HG03457 (cell line): ENCODE results near the gene FOSL1.
"Not testable (repeated sequence)": the region's sequence is repeated elsewhere in the genome, so short reads cannot be mapped to it uniquely, and the experiment has no call there.

Experiments used
- ATAC-seq: cut with Tn5 transposase; IDR thresholded peaks from one replicate; pipeline ENCODE4 v1.9.1; 2021; ENCODE audit warnings: moderate number of reproducible peaks; ENCODE audit not compliant: unreplicated experiment

The FOSL1 gene

GRCh38 chr11:65896034-65896999 lies 3.9 kb downstream of the FOSL1 start:
- no peak for ATAC-seq

GRCh38 chr11:65895482-65895981 lies 4.7 kb downstream of the FOSL1 start:
- no peak for ATAC-seq

DNA sequence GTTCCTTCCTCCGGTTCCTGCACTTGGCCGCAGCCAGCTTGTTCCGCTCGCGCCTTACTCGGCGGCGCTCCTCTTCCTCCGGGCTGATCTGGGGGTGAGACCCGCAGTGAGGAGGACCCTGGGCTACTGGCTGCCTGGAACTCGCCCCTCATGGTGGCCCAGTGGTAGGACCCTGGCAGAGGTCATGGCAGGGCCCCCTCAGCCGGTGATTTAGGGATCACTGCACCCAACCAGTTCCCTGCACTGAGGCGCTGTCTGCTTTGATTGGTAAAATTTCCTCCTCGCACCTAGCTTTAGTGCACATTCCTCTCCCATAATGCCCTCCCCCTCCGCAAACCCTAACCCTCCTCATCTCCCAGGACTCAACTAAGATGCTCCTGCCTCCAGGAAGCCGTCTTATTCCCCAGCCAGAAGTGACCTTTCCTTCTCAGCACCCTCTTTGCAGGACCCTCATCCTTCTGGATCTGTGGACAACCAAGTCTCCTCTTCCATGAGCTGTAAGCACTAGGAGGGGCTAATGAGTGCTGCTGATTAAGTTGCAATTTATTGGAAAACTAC lies 6.1 kb downstream of the FOSL1 start:
- ATAC-seq, result no peak

DNA sequence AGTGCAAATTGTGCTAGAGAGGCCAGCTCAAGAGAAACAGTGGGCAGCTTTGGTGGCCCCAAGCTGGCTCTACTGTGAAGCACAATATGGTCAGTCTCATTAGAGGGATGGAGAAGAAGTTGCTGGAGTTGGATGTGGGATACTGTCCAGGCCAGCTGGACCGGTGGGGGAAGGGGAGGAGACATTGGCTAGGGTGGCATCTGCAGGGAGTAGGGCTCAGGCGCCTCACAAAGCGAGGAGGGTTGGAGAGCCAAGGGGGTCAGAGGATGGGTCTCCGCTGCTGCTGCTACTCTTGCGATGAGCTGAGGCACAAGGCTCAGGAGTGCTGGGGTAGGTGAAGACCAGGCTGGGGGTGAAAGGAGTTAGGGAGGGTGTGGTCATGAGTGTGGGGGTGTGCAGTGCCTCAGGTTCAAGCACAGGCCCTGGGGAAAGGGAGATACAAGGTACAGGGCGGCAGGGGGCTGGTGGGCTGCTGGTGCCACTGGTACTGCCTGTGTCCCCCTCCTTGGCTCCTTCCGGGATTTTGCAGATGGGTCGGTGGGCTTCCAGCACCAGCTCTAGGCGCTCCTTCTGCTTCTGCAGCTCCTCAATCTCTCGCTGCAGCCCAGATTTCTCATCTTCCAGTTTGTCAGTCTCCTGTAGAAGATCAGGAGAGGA lies 7.4 kb downstream of the FOSL1 start:
- no peak for ATAC-seq

DNA sequence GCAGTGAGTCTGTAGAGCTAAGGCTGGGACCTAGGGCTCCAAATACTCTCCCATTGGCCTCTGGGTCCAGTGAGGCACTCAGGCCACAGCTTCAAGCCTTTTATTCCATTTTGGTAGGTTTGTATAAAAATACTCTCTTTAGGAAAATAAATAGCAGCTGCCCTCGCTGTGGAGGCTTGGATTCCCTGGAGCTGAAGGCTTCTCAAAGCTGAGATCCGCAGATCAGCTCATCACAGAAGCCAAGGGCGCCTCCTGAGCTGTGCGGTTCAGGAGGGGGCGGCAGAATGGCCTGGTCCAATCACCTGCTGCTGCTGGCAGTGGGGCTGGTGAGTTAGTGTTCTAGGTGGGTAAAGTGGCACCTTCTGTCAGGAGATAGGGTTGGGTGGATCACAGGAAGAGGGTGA lies 8.0 kb downstream of the FOSL1 start:
- ATAC-seq, result not testable (repeated sequence)

DNA sequence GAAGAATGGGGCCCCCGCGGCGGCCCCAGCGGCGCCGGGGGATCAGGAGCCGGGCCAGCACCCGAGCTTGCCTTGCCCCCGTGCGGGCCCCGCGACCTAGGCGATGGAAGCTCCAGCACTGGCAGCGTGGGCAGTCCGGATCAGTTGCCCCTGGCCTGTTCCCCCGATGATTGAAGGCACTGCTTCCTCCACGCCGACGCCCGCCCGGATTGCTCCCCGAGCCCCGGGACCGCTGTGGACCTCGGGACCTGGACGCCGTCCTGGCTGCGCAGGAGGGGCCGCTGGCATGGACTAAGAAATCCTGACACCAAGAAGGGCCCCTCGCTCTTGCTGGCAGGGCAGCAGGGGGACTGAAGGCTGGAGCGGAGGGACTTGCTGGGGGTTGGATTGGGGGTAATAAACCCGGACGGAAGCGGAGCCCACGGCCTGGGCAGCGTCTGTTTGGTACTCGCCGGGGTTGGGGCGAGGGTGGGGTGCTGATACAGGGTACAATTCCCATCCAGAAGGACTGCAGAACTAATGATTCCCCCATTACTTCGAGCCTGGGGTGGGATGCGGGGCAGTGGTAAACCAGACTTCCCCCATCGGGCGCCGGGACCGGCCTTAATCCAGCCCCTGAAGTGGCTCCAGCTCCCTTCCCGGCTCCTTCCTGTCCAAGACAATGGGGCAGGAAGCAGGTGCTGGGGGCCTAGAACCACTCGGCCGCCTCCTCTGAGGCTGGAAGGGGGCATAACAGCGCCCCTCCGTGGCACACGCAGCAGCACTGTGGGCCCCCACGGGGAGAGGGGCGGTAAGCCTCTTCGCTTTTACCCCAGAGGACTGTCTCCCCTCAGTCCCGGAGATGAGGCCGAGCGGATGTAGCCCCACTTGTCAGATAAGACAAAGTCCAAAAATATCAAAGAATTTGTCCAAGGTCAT lies 8.7 kb downstream of the FOSL1 start:
- ATAC-seq, result no peak

- peak; percentile 40 for ATAC-seq
These were observed 9.6 kb downstream of the FOSL1 start, which contains the start of gene CCDC85B for GRCh38 chr11:65890324-65891218. Gene CCDC85B, plus strand, starts transcription at chr11:65890673. Its CDS starts 111 bp downstream, at chr11:65890784.

- no peak for ATAC-seq
These were observed 11.9 kb downstream of the FOSL1 start, which contains the start of gene FIBP for GRCh38 chr11:65888163-65888814. Gene FIBP, minus strand, starts transcription at chr11:65888471. Its CDS starts 53 bp downstream, at chr11:65888418.

- ATAC-seq, result no peak
These were observed 12.4 kb downstream of the FOSL1 start for GRCh38 chr11:65887723-65888162.

DNA sequence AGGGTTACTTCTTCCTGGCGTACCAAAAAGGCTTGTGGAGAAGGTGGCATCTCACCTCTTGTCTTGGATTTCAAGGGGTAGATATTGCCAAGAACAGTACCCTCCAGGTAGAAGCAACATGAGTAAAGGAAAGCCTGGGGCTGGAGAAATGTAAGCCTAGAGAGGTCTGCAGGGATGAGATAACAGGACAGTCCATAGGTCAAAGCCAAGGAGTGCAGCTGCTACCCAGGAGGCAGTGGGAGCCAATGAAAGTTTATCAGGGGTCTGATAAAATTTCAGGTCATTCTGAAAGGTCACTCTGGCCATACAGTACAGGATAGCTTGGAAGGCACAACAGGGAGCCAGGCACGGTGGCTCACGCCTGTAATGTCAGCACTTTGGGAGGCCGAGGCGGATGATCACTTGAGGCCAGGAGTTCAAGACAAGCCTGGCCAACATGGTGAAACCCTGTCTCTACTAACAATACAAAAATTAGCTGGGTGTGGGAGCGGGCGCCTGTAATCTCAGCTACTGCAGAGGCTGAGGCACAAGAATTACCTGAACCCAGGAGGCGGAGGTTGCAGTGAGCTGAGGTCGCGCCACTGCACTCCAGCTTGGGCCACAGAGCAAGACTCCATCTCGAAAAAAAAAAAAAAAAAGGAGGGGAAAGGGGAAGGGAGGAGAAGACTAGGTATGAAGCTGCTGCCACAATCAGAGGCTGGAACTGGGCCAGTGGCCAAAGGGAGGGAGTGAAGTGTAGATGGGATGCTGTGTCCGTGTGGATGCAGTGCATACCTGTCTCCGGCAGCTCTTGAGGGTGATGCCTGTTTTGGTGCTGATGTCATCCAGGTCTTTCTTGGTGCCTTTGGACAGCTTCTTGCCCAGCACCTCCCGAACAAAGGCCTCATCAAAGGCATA lies 13.1 kb downstream of the FOSL1 start:
- no peak for ATAC-seq

GRCh38 chr11:65885808-65886536 lies 14.2 kb downstream of the FOSL1 start:
- ATAC-seq, result no peak

DNA sequence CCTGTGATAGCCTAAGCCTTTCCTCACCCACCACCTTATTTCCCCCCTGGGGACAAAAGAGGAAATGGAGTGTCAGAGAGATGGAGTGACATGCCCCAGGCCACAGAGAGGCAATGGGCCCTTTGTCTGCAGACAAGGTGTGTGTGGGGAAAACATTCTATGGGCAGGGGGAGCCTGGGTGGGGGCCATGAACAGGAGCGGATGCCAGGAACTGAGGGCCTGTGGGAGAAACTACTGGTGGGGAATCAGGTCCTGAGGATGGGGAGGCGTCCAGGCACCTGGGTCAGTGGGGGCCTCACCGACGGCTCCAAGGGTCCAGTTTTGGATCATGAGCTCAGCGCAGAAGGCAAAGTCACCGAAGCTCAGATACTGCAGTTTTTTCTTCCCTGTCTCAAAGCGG lies 15.0 kb downstream of the FOSL1 start:
- ATAC-seq, result no peak

- ATAC-seq, result no peak
These were observed 15.5 kb downstream of the FOSL1 start for GRCh38 chr11:65884716-65885092.

GRCh38 chr11:65883786-65884715 lies 16.1 kb downstream of the FOSL1 start:
- no peak for ATAC-seq

- ATAC-seq, result no peak
These were observed 17.0 kb downstream of the FOSL1 start for GRCh38 chr11:65883058-65883761.
